ENCODE data around the gene SPHKAP.
"Not testable (repeated sequence)": the region's sequence is repeated elsewhere in the genome, so short reads cannot be mapped to it uniquely, and the experiment has no call there.

The SPHKAP gene

DNA sequence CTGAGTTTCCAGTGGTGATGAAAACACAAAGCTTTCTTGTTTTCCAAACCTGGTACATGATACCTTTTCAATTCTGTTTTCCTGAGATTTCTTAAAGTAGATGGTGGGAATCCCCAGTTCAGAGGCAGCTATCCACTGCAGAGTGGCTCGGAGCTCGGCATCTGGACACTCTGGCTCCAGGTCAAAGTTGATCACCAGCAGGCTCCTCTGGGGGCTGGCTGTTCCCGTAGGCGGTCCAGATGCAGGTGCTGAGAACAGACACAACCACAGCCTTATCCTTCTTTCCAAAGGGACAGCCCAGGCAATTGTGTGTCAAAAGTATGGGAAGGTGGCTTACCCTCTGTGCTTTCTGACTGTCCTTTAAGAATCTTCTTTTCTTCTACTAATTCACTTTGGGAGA is 190.6 kb downstream of the SPHKAP start:
- no peak overlapping the region for H3K27ac ChIP-seq (ENCODE audit: insufficient read depth, low read length, poor library complexity, severe bottlenecking)
- H3K27me3 ChIP-seq (replicated peaks; ENCODE audit: control insufficient read depth, insufficient read depth, low read length, poor library complexity, severe bottlenecking): no peaks in the 10 kb centered on the region
- DNase-seq: no peak
- no peaks in the 10 kb centered on the region for H3K36me3 ChIP-seq (ENCODE audit: control insufficient read depth, insufficient read depth, low read length)
- H3K9me3 ChIP-seq (ENCODE audit: control insufficient read depth, low read length): no peaks in the 10 kb centered on the region
- no peak overlapping the region for H3K4me3 ChIP-seq (ENCODE audit: insufficient read depth, low read depth, low read length, poor library complexity, severe bottlenecking)
- H3K4me1 ChIP-seq (ENCODE audit: control insufficient read depth, insufficient read depth, low read length, poor library complexity, severe bottlenecking): no peaks in the 10 kb centered on the region

DNA sequence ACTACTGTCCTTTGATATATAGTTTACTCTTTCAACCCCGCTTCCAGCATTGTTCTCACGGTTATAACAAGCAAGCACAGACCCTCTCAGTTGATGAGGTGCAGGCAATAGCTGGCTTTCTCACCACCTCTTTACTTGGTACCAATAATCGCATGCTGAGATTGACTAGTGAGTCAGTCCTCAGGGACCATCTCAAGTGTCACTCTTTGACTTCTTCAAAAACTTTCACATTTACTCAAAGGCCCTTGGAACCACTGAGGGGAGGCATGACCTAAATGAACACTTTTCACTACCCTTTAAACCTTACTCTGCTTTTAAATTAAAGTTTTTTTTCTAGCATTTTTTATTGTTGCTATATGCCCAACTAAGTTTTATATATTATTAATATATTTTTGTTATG is 208.2 kb downstream of the SPHKAP start:
- H3K27ac ChIP-seq (ENCODE audit: insufficient read depth, low read length, poor library complexity, severe bottlenecking): no peak overlapping the region
- no peak overlapping the region for H3K4me3 ChIP-seq (ENCODE audit: insufficient read depth, low read depth, low read length, poor library complexity, severe bottlenecking)
- no peaks in the 10 kb centered on the region for H3K9me3 ChIP-seq (ENCODE audit: control insufficient read depth, low read length)
- H3K36me3 ChIP-seq (ENCODE audit: control insufficient read depth, insufficient read depth, low read length): no peaks in the 10 kb centered on the region
- H3K4me1 ChIP-seq (ENCODE audit: control insufficient read depth, insufficient read depth, low read length, poor library complexity, severe bottlenecking): no peaks in the 10 kb centered on the region
- no peaks in the 10 kb centered on the region for H3K27me3 ChIP-seq (replicated peaks; ENCODE audit: control insufficient read depth, insufficient read depth, low read length, poor library complexity, severe bottlenecking)
- no peak for DNase-seq

- H3K36me3 ChIP-seq (ENCODE audit: control insufficient read depth, insufficient read depth, low read length): no peaks in the 10 kb centered on the region
- H3K27me3 ChIP-seq (replicated peaks; ENCODE audit: control insufficient read depth, insufficient read depth, low read length, poor library complexity, severe bottlenecking): no peaks in the 10 kb centered on the region
- H3K27ac ChIP-seq (ENCODE audit: insufficient read depth, low read length, poor library complexity, severe bottlenecking): no peak overlapping the region
- no peak overlapping the region for H3K4me3 ChIP-seq (ENCODE audit: insufficient read depth, low read depth, low read length, poor library complexity, severe bottlenecking)
- H3K4me1 ChIP-seq (ENCODE audit: control insufficient read depth, insufficient read depth, low read length, poor library complexity, severe bottlenecking): no peaks in the 10 kb centered on the region
- DNase-seq: no peak
- no peaks in the 10 kb centered on the region for H3K9me3 ChIP-seq (ENCODE audit: control insufficient read depth, low read length)
Measured at GRCh38 chr2:227971619-227972230, 209.8 kb downstream of the SPHKAP start.

DNA sequence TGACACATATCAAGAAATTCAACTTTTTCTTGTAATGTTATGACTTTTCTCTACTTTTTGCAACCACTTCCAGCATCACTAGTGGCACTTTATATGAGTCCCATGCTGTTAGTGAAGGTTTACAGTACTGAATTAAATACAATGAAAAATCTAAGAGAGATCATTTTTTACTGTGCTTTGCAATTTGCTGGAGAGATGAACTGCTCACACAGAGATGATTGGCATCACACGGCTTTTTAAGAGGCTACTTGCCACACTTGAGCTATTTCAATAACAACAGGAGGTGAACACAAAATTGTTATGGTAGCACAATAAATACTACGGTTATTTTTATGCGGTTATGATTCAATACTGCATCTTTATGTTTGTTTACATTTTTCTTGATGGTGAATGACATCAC is 221.2 kb downstream of the SPHKAP start:
- Histone ChIP-seq H3K27me3 (replicated peaks; ENCODE audit: control insufficient read depth, insufficient read depth, low read length, poor library complexity, severe bottlenecking) (no peaks in the 10 kb centered on the region), H3K9me3 (ENCODE audit: control insufficient read depth, low read length) (no peaks in the 10 kb centered on the region), H3K36me3 (ENCODE audit: control insufficient read depth, insufficient read depth, low read length) (no peaks in the 10 kb centered on the region), H3K4me1 (ENCODE audit: control insufficient read depth, insufficient read depth, low read length, poor library complexity, severe bottlenecking) (no peaks in the 10 kb centered on the region), H3K27ac (ENCODE audit: insufficient read depth, low read length, poor library complexity, severe bottlenecking) (no peak overlapping the region), H3K4me3 (ENCODE audit: insufficient read depth, low read depth, low read length, poor library complexity, severe bottlenecking) (no peak overlapping the region)
- DNase-seq: no peak

- DNase-seq: no peak
- Histone ChIP-seq H3K4me1 (ENCODE audit: control insufficient read depth, insufficient read depth, low read length, poor library complexity, severe bottlenecking) (no peaks in the 10 kb centered on the region), H3K27ac (ENCODE audit: insufficient read depth, low read length, poor library complexity, severe bottlenecking) (no peak overlapping the region), H3K4me3 (ENCODE audit: insufficient read depth, low read depth, low read length, poor library complexity, severe bottlenecking) (no peak overlapping the region), H3K9me3 (ENCODE audit: control insufficient read depth, low read length) (no peaks in the 10 kb centered on the region), H3K27me3 (replicated peaks; ENCODE audit: control insufficient read depth, insufficient read depth, low read length, poor library complexity, severe bottlenecking) (no peaks in the 10 kb centered on the region), H3K36me3 (ENCODE audit: control insufficient read depth, insufficient read depth, low read length) (no peaks in the 10 kb centered on the region)
Measured at GRCh38 chr2:227942965-227943364, 238.5 kb downstream of the SPHKAP start.

DNA sequence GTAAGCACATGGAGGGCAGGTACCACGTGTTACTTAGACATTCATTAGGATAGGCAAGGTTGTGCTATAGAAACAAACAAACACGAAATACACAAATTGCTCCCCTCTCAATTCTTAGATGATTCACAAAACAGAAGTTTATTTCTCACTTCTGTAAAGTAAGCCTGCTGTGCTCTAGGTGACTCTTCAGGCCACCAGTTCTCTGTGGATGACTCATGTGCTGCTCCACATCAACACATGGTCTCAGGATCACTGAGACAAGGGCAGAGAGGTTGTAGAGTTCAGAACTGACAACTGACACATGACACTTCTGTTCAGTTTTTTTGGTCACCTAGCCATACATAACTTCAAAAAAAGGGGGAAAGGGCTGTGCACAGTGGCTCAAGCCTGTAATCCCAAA is 239.5 kb downstream of the SPHKAP start:
- H3K4me1 ChIP-seq (ENCODE audit: control insufficient read depth, insufficient read depth, low read length, poor library complexity, severe bottlenecking): no peaks in the 10 kb centered on the region
- no peaks in the 10 kb centered on the region for H3K36me3 ChIP-seq (ENCODE audit: control insufficient read depth, insufficient read depth, low read length)
- no peaks in the 10 kb centered on the region for H3K9me3 ChIP-seq (ENCODE audit: control insufficient read depth, low read length)
- H3K27ac ChIP-seq (ENCODE audit: insufficient read depth, low read length, poor library complexity, severe bottlenecking): no peak overlapping the region
- DNase-seq: no peak
- no peak overlapping the region for H3K4me3 ChIP-seq (ENCODE audit: insufficient read depth, low read depth, low read length, poor library complexity, severe bottlenecking)
- H3K27me3 ChIP-seq (replicated peaks; ENCODE audit: control insufficient read depth, insufficient read depth, low read length, poor library complexity, severe bottlenecking): no peaks in the 10 kb centered on the region

GRCh38 chr2:227939271-227940027 is 242.0 kb downstream of the SPHKAP start:
- Histone ChIP-seq H3K4me3 (ENCODE audit: insufficient read depth, low read depth, low read length, poor library complexity, severe bottlenecking) (no peak overlapping the region), H3K9me3 (ENCODE audit: control insufficient read depth, low read length) (no peaks in the 10 kb centered on the region), H3K4me1 (ENCODE audit: control insufficient read depth, insufficient read depth, low read length, poor library complexity, severe bottlenecking) (no peaks in the 10 kb centered on the region), H3K27ac (ENCODE audit: insufficient read depth, low read length, poor library complexity, severe bottlenecking) (no peak overlapping the region), H3K36me3 (ENCODE audit: control insufficient read depth, insufficient read depth, low read length) (no peaks in the 10 kb centered on the region), H3K27me3 (replicated peaks; ENCODE audit: control insufficient read depth, insufficient read depth, low read length, poor library complexity, severe bottlenecking) (no peaks in the 10 kb centered on the region)
- no peak for DNase-seq

DNA sequence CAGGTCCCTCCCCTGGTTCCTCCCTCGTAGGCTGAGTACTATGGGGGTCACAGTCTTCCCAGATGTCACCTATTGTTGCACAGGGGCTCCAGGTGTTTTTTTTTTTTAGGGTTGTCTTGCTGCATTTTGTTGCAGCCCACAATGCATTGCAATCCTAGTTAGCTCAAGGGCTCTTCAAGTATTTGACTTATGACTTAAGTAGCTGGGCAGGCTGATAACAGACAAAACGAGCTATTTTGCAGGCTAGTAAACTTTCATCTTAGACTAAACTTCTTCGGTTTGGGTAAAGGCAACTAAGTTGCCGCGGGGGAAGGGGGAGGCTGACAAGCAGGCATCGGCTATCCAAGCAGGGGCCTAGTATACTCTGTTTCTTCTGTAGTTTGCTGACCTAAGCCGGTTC is 245.2 kb downstream of the SPHKAP start:
- not testable (repeated sequence) for DNase-seq; H3K9me3 ChIP-seq (ENCODE audit: control insufficient read depth, low read length); H3K27me3 ChIP-seq (replicated peaks; ENCODE audit: control insufficient read depth, insufficient read depth, low read length, poor library complexity, severe bottlenecking); H3K36me3 ChIP-seq (ENCODE audit: control insufficient read depth, insufficient read depth, low read length); H3K4me1 ChIP-seq (ENCODE audit: control insufficient read depth, insufficient read depth, low read length, poor library complexity, severe bottlenecking); H3K27ac ChIP-seq (ENCODE audit: insufficient read depth, low read length, poor library complexity, severe bottlenecking); H3K4me3 ChIP-seq (ENCODE audit: insufficient read depth, low read depth, low read length, poor library complexity, severe bottlenecking)

- Histone ChIP-seq H3K4me3 (ENCODE audit: insufficient read depth, low read depth, low read length, poor library complexity, severe bottlenecking) (no peak overlapping the region), H3K9me3 (ENCODE audit: control insufficient read depth, low read length) (no peaks in the 10 kb centered on the region), H3K36me3 (ENCODE audit: control insufficient read depth, insufficient read depth, low read length) (no peaks in the 10 kb centered on the region), H3K4me1 (ENCODE audit: control insufficient read depth, insufficient read depth, low read length, poor library complexity, severe bottlenecking) (no peaks in the 10 kb centered on the region), H3K27ac (ENCODE audit: insufficient read depth, low read length, poor library complexity, severe bottlenecking) (no peak overlapping the region), H3K27me3 (replicated peaks; ENCODE audit: control insufficient read depth, insufficient read depth, low read length, poor library complexity, severe bottlenecking) (no peaks in the 10 kb centered on the region)
- DNase-seq: no peak
Measured at GRCh38 chr2:227933884-227934283, 247.6 kb downstream of the SPHKAP start.

- DNase-seq: no peak
- Histone ChIP-seq H3K4me1 (ENCODE audit: control insufficient read depth, insufficient read depth, low read length, poor library complexity, severe bottlenecking) (no peaks in the 10 kb centered on the region), H3K27ac (ENCODE audit: insufficient read depth, low read length, poor library complexity, severe bottlenecking) (no peak overlapping the region), H3K9me3 (ENCODE audit: control insufficient read depth, low read length) (no peaks in the 10 kb centered on the region), H3K36me3 (ENCODE audit: control insufficient read depth, insufficient read depth, low read length) (no peaks in the 10 kb centered on the region), H3K27me3 (replicated peaks; ENCODE audit: control insufficient read depth, insufficient read depth, low read length, poor library complexity, severe bottlenecking) (no peaks in the 10 kb centered on the region), H3K4me3 (ENCODE audit: insufficient read depth, low read depth, low read length, poor library complexity, severe bottlenecking) (no peak overlapping the region)
Measured at GRCh38 chr2:227932403-227932802, 249.1 kb downstream of the SPHKAP start.

Measured in effector memory CD4-positive, alpha-beta T cell (primary cell).